IMR-90 (cell line): ENCODE results near the gene DENR. TPM values are rescaled to one million over a fixed set of nuclear protein-coding genes. Genes with fewer than 3 reads are reported as not detected.

Experiments
- ATAC-seq: fragments of 200-7000 bp; cut with Tn5 transposase; 2 replicates; pipeline ENCODE4 v1.9.1; 2020; ENCODE audit warnings: low read depth, mild to moderate bottlenecking, moderate library complexity
- BruUV-seq: library from RNA; stranded (reverse); fragments of 400-500 nt; replicated peaks from 2 replicates; lab custom pipeline; 2021; lab: Mats Ljungman, UMichigan
- CTCF ChIA-PET: fragments of 300-600 bp; formaldehyde crosslinking; extraction: SDS; loops from one replicate; lab custom pipeline; 2021; ENCODE audit warnings: antibody characterized with exemption; lab: Yijun Ruan, JAX
- POLR2A ChIA-PET: fragments of 300-600 bp; sonication (Branson Sonifier 250); formaldehyde crosslinking; loops from one replicate; lab custom pipeline; 2022; ENCODE audit warnings: antibody characterized with exemption; ENCODE audit not compliant: unreplicated experiment; lab: Charles Lee
- DNase-seq: peaks from one replicate; pipeline ENCODE4 v3.0.0; 2013
- H2AFZ ChIP-seq: replicated peaks from 2 replicates; pipeline ENCODE3; 2013; ENCODE audit warnings: low read length, mild to moderate bottlenecking; ENCODE audit not compliant: poor library complexity
- H2AK5ac ChIP-seq: 2 replicates; pipeline ENCODE4 v1.6.1; 2013; ENCODE audit warnings: low read depth, low read length, inconsistent platforms
- H2AK9ac ChIP-seq: replicated peaks from 2 replicates; pipeline ENCODE3; 2013; ENCODE audit warnings: mild to moderate bottlenecking, low read depth, low read length, moderate library complexity; ENCODE audit not compliant: poor library complexity
- H2BK120ac ChIP-seq: 2 replicates; pipeline ENCODE4 v1.6.1; 2013; ENCODE audit warnings: low read depth, low read length, inconsistent platforms
- H2BK15ac ChIP-seq: 3 replicates; pipeline ENCODE4 v1.6.1; 2013; ENCODE audit warnings: low read depth, low read length, inconsistent platforms
- H2BK20ac ChIP-seq: 2 replicates; pipeline ENCODE4 v1.6.1; 2013; ENCODE audit warnings: low read depth, mild to moderate bottlenecking, inconsistent platforms, low read length, moderate library complexity
- H2BK5ac ChIP-seq: 2 replicates; pipeline ENCODE4 v1.6.1; 2013; ENCODE audit warnings: mild to moderate bottlenecking, low read depth, low read length, inconsistent platforms; ENCODE audit not compliant: poor library complexity, severe bottlenecking
- H3K14ac ChIP-seq: replicated peaks from 2 replicates; pipeline ENCODE4 v1.6.1; 2013; ENCODE audit warnings: low read depth, low read length, inconsistent platforms
- H3K18ac ChIP-seq: 2 replicates; pipeline ENCODE4 v1.6.1; 2013; ENCODE audit warnings: low read depth, low read length, control low read depth
- H3K23ac ChIP-seq: 2 replicates; pipeline ENCODE4 v1.6.1; 2013; ENCODE audit warnings: low read depth, low read length, inconsistent platforms
- H3K27ac ChIP-seq: 2 replicates; pipeline ENCODE4 v1.5.1; 2013; ENCODE audit warnings: mild to moderate bottlenecking, control low read depth, low read length; ENCODE audit not compliant: insufficient read depth
- H3K27me3 ChIP-seq: 2 replicates; pipeline ENCODE4 v1.6.1; 2013; ENCODE audit warnings: low read length; ENCODE audit not compliant: control insufficient read depth, insufficient read depth
- H3K36me3 ChIP-seq: 2 replicates; pipeline ENCODE4 v1.6.1; 2013; ENCODE audit warnings: low read length, mixed read lengths; ENCODE audit not compliant: control insufficient read depth, insufficient read depth
- H3K4ac ChIP-seq: 2 replicates; pipeline ENCODE4 v1.6.1; 2013; ENCODE audit warnings: low read depth, low read length, inconsistent platforms
- H3K4me1 ChIP-seq: 2 replicates; pipeline ENCODE4 v1.6.1; 2013; ENCODE audit warnings: low read length, mixed read lengths; ENCODE audit not compliant: control insufficient read depth, insufficient read depth
- H3K4me2 ChIP-seq: 2 replicates; pipeline ENCODE4 v1.6.1; 2013; ENCODE audit warnings: low read depth, mild to moderate bottlenecking, control low read depth, low read length, moderate library complexity
- H3K4me3 ChIP-seq: 2 replicates; pipeline ENCODE4 v1.5.1; 2013; ENCODE audit warnings: low read depth, mild to moderate bottlenecking, control low read depth, low read length, moderate library complexity; ENCODE audit not compliant: insufficient read depth
- H3K56ac ChIP-seq: 2 replicates; pipeline ENCODE4 v1.6.1; 2013; ENCODE audit warnings: low read length, inconsistent platforms; ENCODE audit not compliant: insufficient read depth; ENCODE audit errors: extremely low read depth
- H3K79me1 ChIP-seq, 2 experiments: 2 replicates each; pipeline ENCODE4 v1.6.1; 2013; ENCODE audit warnings: low read length in 2 of 2, inconsistent platforms in 1 of 2, low read depth in 1 of 2
- H3K9ac ChIP-seq: 2 replicates; pipeline ENCODE4 v1.6.1; 2013; ENCODE audit warnings: low read depth, low read length, control low read depth
- H3K9me1 ChIP-seq: 2 replicates; pipeline ENCODE4 v1.6.1; 2013; ENCODE audit warnings: low read length, inconsistent platforms; ENCODE audit not compliant: insufficient read depth
- H3K9me3 ChIP-seq: 2 replicates; pipeline ENCODE4 v1.6.1; 2013; ENCODE audit warnings: low read length; ENCODE audit not compliant: control insufficient read depth, insufficient read depth
- H4K20me1 ChIP-seq: 2 replicates; pipeline ENCODE4 v1.6.1; 2013; ENCODE audit warnings: low read length, inconsistent platforms; ENCODE audit not compliant: insufficient read depth
- H4K5ac ChIP-seq: 2 replicates; pipeline ENCODE4 v1.6.1; 2013; ENCODE audit warnings: mild to moderate bottlenecking, low read depth, low read length, control low read depth
- H4K8ac ChIP-seq, 2 experiments: 2 replicates each; pipeline ENCODE4 v1.6.1; 2013; ENCODE audit warnings: low read depth in 2 of 2, low read length in 2 of 2, control low read depth in 1 of 2, inconsistent platforms in 1 of 2
- H4K91ac ChIP-seq: 2 replicates; pipeline ENCODE4 v1.6.1; 2013; ENCODE audit warnings: low read depth, low read length, inconsistent platforms; ENCODE audit not compliant: insufficient read depth
- MAZ ChIP-seq: IDR thresholded peaks from 2 replicates; pipeline ENCODE4 v1.6.1; 2012; ENCODE audit warnings: low read depth, mild to moderate bottlenecking, low read length, improper control_type of control experiment, moderate library complexity, borderline replicate concordance
- POLR2A ChIP-seq: IDR thresholded peaks from 2 replicates; pipeline ENCODE4 v1.6.1; 2012; ENCODE audit warnings: mild to moderate bottlenecking, low read depth, low read length
- WGBS, 2 experiments: methylation state at CpG; one replicate each; pipeline versions ENCODE4 v1.1.5 to v1.1.7; 2013; ENCODE audit warnings: missing lambda C conversion rate in 2 of 2; ENCODE audit not compliant: insufficient read length in 1 of 2; ENCODE audit errors: extremely low coverage in 2 of 2; 5-methylcytosine and 5-hydroxymethylcytosine counted together
- dilution Hi-C: fragments of 300-500 bp; cut with HindIII; formaldehyde crosslinking; loops from one replicate; pipeline ENCODE4 v1.14.3; 2018; ENCODE audit warnings: low sequenced_read_pairs; ENCODE audit not compliant: unreplicated experiment
- in situ Hi-C: fragments of 300-500 bp; cut with MboI; formaldehyde crosslinking; loops from 3 replicates; pipeline ENCODE4 v1.14.3; 2019; ENCODE audit warnings: low sequenced_read_pairs, inconsistent platforms, mixed read lengths
- intact Hi-C: fragments of 100-400 bp; cut with micrococcal nuclease; formaldehyde crosslinking; loops from 2 replicates; pipeline ENCODE4 v1.10.0; 2022
- polyA plus RNA-seq, 3 experiments: library from polyadenylated mRNA; depleted of rRNA; stranded (reverse); fragments of >200 nt; gene quantifications; 2 replicates each; pipeline ENCODE4 v1.2.3, GENCODE V29; 2012; ENCODE audit warnings: low replicate concordance in 1 of 3
- total RNA-seq: library from RNA; depleted of rRNA; stranded (reverse); fragments of >200 nt; gene quantifications from 2 replicates; pipeline ENCODE4 v1.2.3, GENCODE V29; 2012

DENR gene
- total and polyA plus RNA-seq, 2 of the 4 experiments (the other 2 are of a cell fraction): 8.2 to 24.5 TPM

- no peak overlapping the region for H2AFZ ChIP-seq
- H2BK5ac ChIP-seq: no peak overlapping the region
- H3K9me1 ChIP-seq: peaks cover 6% of the 10 kb centered on the region; the same call in 1 of the 2 replicates
- H4K8ac ChIP-seq: no peak overlapping the region
- H3K27me3 ChIP-seq: no peaks in the 10 kb centered on the region
- H4K20me1 ChIP-seq: peaks cover 11% of the 10 kb centered on the region
- no peak overlapping the region for H3K4me2 ChIP-seq
- no peak overlapping the region for H3K4ac ChIP-seq
- TF ChIP-seq MAZ (no peak), POLR2A (no peak)
- no peak overlapping the region for H3K14ac ChIP-seq
- H4K5ac ChIP-seq: no peak overlapping the region
- no peak overlapping the region for H3K56ac ChIP-seq
- H3K79me1 ChIP-seq: peaks cover 31 to 61% of the 10 kb centered on the region in 2 experiments
- no TSS peak for BruUV-seq
- no peak overlapping the region for H2BK20ac ChIP-seq
- ChIA-PET POLR2A (interaction anchor here (0.5 kb wide), 1 partner anchor 13 kb away, joined by 6 read pairs; no protein-coding TSS in a partner anchor), CTCF (interaction anchor here (0.6 kb wide), 1 partner anchor 451 kb away, joined by 8 read pairs; no protein-coding TSS in a partner anchor)
- H3K9me3 ChIP-seq: no peaks in the 10 kb centered on the region
- WGBS, 2 experiments: no CpG with 5 or more reads among the region's 1 CpG
- H3K18ac ChIP-seq: no peak overlapping the region
- H3K27ac ChIP-seq: no peak overlapping the region
- in situ Hi-C loops: no loop called here
- H2BK120ac ChIP-seq: no peak overlapping the region
- H3K36me3 ChIP-seq: peaks cover 29% of the 10 kb centered on the region
- intact Hi-C loops: loop anchor here (10.0 kb wide), 1 partner anchor 363 kb away; no protein-coding TSS in a partner anchor
- no peak overlapping the region for H3K4me3 ChIP-seq
- ATAC-seq (no peak), DNase-seq (no peak)
- peaks cover 6% of the 10 kb centered on the region for H3K4me1 ChIP-seq
- no peak overlapping the region for H2AK9ac ChIP-seq
- dilution Hi-C loops: no loop called here
- H3K23ac ChIP-seq: no peak overlapping the region
- no peak overlapping the region for H2BK15ac ChIP-seq
- H3K9ac ChIP-seq: no peak overlapping the region
- H2AK5ac ChIP-seq: no peak overlapping the region
- no peak overlapping the region for H4K91ac ChIP-seq
Observed at GRCh38 chr12:122757568-122757967, 4.9 kb downstream of the DENR start.
